Posterior vena cava (tissue), 2 donors: ENCODE measurements around the gene TRAK1. TPM values are rescaled to one million over a fixed set of nuclear protein-coding genes. Genes with fewer than 3 reads are reported as not detected.

Experiments used
- DNase-seq: peaks from one replicate; pipeline ENCODE4 v3.0.0-alpha.2; 2020; ENCODE audit warnings: low spot score
- intact Hi-C, 2 donors: fragments of 100-400 bp; cut with DNase I; formaldehyde crosslinking; loops; one replicate each; pipeline versions ENCODE4 v1.14.1 to v1.14.2; 2022 to 2023
- total RNA-seq, 2 donors: library from RNA; stranded (reverse); fragmentation: NEBNext Ultra II Directional; extraction: Animal tissue kit (Norgen Biotek cat#: 25700); gene quantifications; one replicate each; pipeline ENCODE4 v1.2.1, GENCODE V29; 2021
- donor health status: DM: yes; HTN: yes; CAD: no.
- donor health status: DM: yes; HTN: yes; CAD: no.

TRAK1 gene
- total RNA-seq, 2 donors from 2014 or later = 29.4 to 39.2 TPM

GRCh38 chr3:42116466-42116865, 25.3 kb downstream of the TRAK1 start:
- intact Hi-C loops = loop anchor here in 1 of 2 donors (10.0 kb wide), 1 partner anchor 222 kb away; no protein-coding TSS in a partner anchor
- no peak for DNase-seq

DNA sequence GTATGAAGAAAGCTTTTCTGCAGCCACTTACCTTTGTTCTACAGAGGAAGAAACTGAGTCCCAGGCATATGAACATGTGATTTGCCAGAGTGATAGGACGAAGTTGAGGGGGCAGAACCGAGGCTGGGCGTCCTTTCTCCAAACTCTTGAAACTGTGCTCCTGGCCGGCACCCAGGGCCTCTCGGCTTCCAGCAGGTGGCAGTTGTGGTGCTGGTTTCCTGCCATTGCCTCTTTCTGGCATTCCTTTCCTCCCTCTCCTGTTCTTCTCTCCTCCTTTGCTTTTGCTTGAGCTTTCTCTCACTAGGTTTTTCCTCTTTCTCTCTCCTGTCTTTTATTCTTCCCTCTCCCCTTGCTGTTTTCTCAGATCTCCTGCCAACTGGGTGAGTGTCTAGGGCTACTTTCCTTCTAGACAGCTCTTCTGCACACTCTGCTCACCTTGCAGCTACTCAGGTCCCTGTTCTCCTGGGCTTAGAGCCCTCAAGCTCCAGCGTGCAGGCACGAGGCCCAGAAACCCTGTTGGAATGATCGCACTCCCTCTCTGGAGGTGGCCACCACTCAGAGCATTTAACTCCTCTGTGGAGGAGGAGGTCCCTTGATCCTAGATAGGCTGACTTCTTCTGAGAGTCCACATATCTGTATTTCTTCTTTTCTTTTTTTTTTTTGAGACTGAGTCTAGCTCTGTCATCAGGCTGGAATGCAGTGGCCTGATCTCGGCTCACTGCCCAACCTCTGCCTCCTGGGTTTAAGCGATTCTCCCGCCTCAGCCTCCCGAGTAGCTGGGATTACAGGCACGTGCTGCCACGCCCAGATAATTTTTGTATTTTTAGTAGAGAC, 26.2 kb downstream of the TRAK1 start:
- DNase-seq = peak; percentile 84
- intact Hi-C loops = loop anchor here in 1 of 2 donors (10.0 kb wide), 1 partner anchor 223 kb away; no protein-coding TSS in a partner anchor

DNA sequence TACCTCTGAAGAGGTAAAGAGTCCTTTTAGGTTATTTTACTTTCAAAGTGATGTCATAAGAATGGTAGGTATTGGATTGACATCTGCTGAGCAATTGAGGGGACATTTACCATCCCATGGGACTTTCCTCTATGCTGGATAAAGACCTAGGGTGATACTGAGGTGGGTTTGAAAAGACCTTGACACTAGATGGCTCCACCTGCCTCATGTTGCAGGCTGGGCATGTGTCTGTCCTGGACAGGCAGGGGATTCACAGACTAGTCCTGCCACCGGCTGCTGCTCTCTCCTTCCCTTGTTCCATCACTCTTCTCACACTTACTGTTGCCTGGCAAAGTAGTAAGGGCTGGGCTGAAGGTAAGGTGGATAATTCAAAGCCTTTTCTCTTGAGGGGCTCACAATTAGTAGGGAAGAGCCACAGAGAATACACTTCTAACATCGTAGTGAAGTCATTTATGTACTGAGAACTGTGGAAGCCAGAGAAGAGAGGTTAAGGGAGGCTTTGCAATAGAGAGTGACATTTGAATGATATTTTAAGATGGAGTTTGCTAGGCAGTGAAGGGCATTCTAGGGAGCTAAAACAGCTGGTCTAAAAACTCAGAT, 27.7 kb downstream of the TRAK1 start:
- intact Hi-C loops = loop anchor here in 1 of 2 donors (10.0 kb wide), 1 partner anchor 224 kb away; no protein-coding TSS in a partner anchor
- DNase-seq = no peak

- DNase-seq = no peak
- intact Hi-C loops = loop anchor here in 1 of 2 donors (10.0 kb wide), 1 partner anchor 225 kb away; no protein-coding TSS in a partner anchor
Measured at GRCh38 chr3:42119561-42120355, 28.6 kb downstream of the TRAK1 start.

DNA sequence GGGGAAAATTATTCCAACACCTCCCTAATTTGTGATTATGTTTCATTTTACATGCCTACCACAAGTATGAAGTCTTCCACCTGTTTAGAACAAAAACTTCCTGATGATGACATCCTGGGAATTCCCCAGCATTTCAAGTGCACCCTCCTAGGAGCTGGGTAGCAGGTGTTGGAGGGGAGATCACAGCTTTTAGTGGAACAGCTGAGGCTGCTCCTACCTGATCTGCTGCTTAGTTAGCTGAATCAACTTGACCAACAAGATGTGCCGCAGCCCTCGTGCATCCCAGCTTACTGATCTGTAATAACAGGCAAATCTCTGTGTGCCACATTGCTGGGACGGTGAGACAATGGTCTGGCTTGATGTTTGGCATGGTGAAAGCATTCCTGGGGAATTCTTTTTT, 29.7 kb downstream of the TRAK1 start:
- no peak for DNase-seq
- intact Hi-C loops = no loop called here

GRCh38 chr3:42122261-42123011, 31.3 kb downstream of the TRAK1 start:
- intact Hi-C loops = no loop called here
- no peak for DNase-seq

- intact Hi-C loops = no loop called here
- DNase-seq = no peak
Measured at GRCh38 chr3:42123012-42123581, 31.9 kb downstream of the TRAK1 start.

DNA sequence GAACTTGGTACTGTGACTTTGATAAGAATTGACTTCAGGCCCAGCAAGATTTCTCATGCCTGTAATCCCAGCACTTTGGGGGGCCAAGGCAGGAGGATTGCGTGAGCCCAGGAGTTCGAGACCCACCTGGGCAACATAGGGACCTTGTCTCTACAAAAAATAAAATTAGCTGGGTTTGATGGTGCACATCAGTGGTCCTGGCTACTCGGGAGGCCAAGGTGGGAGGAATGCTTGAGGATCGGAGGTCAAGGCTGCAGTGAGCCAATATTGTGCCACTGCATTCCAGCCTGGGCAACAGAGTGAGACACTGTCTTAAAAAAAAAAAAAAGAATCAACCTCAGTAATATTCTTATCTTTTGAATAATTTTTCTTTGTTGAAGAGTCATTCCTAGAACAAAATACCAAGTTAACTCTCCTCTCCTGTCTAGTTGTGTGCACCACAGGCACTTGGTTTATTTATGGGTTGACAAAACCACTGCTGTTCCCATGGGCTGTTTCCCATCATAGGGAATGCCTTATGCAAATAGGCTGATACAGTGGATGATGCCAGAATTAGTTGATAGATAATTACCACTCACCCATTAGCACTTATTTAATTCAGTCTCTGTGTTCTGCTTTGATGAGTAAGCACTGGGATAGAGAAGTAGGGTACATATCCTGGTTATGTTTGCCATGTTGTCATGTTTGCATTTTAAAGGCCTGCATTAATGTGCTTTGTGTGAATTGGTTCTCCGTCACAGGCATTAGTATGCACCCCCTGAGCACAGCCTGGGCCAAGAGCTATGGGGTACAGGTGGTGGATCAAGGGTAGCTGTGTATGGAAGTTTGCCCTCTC, 32.9 kb downstream of the TRAK1 start:
- intact Hi-C loops = no loop called here
- DNase-seq = no peak

DNA sequence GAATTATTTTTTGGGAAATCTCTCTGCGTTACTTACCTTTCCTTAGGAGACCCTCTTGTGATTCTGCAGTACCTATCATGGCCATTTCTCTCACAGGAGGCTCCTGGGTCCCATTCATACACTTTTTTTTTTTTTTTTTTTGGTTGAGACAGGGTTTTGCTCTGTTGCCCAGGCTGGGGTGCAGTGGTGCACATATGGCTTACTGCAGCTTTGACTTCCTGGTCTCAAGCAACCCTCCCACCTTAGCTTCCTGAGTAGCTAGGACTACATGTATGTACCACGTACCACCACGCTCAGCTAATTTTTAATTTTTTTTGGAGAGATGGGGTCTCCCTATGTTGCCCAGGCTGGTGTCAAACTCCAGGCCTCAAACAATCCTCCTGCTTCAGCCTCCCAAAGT, 36.1 kb downstream of the TRAK1 start:
- DNase-seq = no peak
- intact Hi-C loops = no loop called here

- intact Hi-C loops = no loop called here
- no peak for DNase-seq
Measured at GRCh38 chr3:42128526-42128925, 37.4 kb downstream of the TRAK1 start.

- intact Hi-C loops = no loop called here
- no peak for DNase-seq
Measured at GRCh38 chr3:42129014-42129953, 38.1 kb downstream of the TRAK1 start.

DNA sequence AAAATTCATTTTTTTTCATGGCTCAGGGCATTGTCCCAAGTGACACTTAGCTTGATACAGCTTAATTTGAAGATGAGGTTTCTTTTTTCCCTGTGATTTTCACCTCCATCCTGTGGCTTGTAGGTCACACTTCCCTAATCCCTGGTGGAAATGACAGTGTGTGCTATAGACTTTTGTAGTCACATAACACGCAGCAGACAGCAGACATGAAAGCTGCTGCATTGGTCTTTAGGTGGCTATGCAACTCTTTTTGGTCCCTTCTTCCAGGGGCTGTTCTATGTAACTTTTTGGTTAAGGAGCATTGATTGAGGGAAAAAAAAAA, 38.8 kb downstream of the TRAK1 start:
- intact Hi-C loops = no loop called here
- DNase-seq = no peak

DNA sequence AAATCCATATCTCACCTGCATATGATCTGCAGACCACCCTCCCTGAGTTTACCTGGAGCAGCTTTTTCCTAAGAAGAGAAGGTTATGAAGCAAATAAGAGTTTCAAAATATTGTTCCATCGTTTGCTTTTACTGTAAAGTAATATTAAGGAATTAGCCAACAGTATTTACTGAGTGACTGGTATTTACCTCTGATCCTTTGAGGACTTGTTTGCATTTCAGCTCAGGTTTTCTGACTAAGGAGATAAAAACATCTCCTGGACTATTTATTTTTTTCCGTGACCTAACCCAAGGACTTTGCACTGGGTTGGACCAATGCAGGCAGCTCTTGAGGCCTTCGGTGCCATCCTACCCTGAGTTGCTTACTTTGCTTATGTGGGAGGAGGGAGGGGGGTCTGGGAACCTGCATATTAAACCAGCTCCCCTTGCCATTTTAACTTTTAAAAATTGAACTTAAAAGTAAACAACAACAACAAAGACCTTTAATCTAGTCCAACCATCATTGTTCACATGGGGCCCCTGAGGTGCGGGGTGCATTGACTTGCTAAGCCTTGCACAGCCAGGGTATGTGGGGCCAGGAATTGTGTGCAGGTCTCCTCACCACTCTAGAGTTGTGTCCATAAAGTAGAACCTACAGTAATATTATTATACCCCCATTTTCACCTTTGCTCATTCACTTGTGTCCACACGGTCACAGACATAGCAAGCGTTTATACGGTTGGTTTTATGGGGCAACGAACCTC, 39.3 kb downstream of the TRAK1 start:
- DNase-seq = no peak
- intact Hi-C loops = no loop called here

GRCh38 chr3:42133500-42134298, 42.5 kb downstream of the TRAK1 start:
- intact Hi-C loops = no loop called here
- DNase-seq = no peak

GRCh38 chr3:42134867-42135464, 43.8 kb downstream of the TRAK1 start:
- intact Hi-C loops = no loop called here
- no peak for DNase-seq
